ES-I3 (cell line): ENCODE results near the gene CACNA1B.

ENCODE experiments used
- H3K36me3 ChIP-seq: 2 replicates; pipeline ENCODE4 v1.6.1; 2013; ENCODE audit warnings: mild to moderate bottlenecking, low read length, control low read depth, moderate library complexity; ENCODE audit not compliant: insufficient read depth
- H3K4me1 ChIP-seq: 2 replicates; pipeline ENCODE4 v1.6.1; 2013; ENCODE audit warnings: mild to moderate bottlenecking, control low read depth, low read length; ENCODE audit not compliant: insufficient read depth
- H3K9ac ChIP-seq: 2 replicates; pipeline ENCODE4 v1.6.1; 2013; ENCODE audit warnings: low read depth, mild to moderate bottlenecking, low read length, moderate library complexity
- H3K9me3 ChIP-seq: 2 replicates; pipeline ENCODE4 v1.6.1; 2013; ENCODE audit warnings: mild to moderate bottlenecking, low read length, moderate library complexity; ENCODE audit not compliant: control insufficient read depth, insufficient read depth

CACNA1B gene

DNA sequence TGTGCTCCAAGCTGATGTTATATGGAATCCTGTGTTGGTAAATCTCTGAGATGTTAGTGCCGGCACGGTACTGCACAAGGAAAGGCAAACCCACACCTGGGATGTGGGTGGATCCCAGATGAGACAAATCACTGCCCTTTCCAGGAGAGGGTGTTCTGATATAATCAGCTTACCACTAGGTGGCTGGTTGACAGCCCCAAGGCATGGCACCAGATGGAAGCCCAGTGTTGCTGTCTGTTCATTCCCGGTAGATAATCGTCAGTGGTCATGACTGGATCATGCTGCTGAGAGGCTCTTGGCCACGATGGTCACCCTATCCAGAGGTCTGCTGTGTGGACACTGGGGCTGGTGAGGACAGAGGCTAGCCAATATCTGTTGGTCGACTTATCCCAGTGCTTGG lies 184.0 kb downstream of the CACNA1B start:
- Histone ChIP-seq H3K36me3 (no peaks in the 10 kb centered on the region), H3K9ac (no peak overlapping the region), H3K9me3 (no peaks in the 10 kb centered on the region), H3K4me1 (no peaks in the 10 kb centered on the region)

GRCh38 chr9:138062196-138062595 lies 184.6 kb downstream of the CACNA1B start:
- Histone ChIP-seq H3K9ac (no peak overlapping the region), H3K4me1 (no peaks in the 10 kb centered on the region), H3K9me3 (no peaks in the 10 kb centered on the region), H3K36me3 (no peaks in the 10 kb centered on the region)

GRCh38 chr9:138063033-138063432 lies 185.5 kb downstream of the CACNA1B start:
- H3K4me1 ChIP-seq, result no peaks in the 10 kb centered on the region
- H3K9ac ChIP-seq, result no peak overlapping the region
- H3K36me3 ChIP-seq, result no peaks in the 10 kb centered on the region
- no peaks in the 10 kb centered on the region for H3K9me3 ChIP-seq

GRCh38 chr9:138063785-138064184 lies 186.2 kb downstream of the CACNA1B start:
- no peaks in the 10 kb centered on the region for H3K4me1 ChIP-seq
- H3K9ac ChIP-seq, result no peak overlapping the region
- no peaks in the 10 kb centered on the region for H3K36me3 ChIP-seq
- H3K9me3 ChIP-seq, result no peaks in the 10 kb centered on the region

DNA sequence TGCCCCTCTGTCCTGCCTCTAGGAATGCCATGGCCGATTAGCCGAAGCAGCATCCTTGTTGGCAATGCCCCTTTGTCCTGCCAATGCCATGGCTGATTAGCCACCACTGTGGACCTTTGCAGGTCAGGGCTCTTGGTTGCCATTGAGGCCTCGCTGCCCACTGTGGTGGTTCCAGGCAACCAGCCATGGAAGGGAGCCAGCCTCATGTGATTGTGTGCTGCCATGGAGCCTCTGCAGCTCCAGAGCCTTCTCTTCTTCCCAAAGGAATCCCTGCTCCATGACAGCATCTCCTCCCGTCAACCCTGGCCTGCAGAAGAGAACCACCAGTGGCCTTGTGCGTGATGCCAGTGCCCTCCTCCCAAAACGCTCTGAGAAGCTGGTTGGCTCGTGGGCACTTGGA lies 187.0 kb downstream of the CACNA1B start:
- H3K9ac ChIP-seq, result no peak overlapping the region
- H3K36me3 ChIP-seq, result no peaks in the 10 kb centered on the region
- H3K9me3 ChIP-seq, result no peaks in the 10 kb centered on the region
- 0 out of 2 replicates have a peak, but pooled peaks cover 7% of the 10 kb centered on the region for H3K4me1 ChIP-seq

DNA sequence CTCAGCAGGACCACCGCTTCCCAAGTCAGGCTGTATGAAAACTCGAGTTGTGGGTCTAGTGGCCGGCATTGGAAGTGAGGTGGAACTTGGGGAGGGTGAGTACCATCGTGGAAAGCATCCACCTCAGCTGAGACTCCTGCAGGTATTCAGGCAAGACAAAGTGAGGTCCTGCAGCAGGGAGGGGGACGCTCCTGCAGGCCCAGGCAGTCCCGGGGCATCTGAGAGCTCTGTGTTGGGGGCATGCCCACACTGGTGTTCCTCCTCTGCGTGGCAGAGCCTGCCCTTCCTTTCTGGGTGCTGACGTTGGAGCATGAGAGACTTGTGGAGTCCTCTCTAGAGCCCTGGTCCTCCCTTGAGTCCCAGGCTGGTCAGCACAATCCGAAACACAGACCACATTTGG lies 187.7 kb downstream of the CACNA1B start:
- H3K36me3 ChIP-seq, result no peaks in the 10 kb centered on the region
- H3K4me1 ChIP-seq, result 0 out of 2 replicates have a peak, but pooled peaks cover 14% of the 10 kb centered on the region
- no peaks in the 10 kb centered on the region for H3K9me3 ChIP-seq

DNA sequence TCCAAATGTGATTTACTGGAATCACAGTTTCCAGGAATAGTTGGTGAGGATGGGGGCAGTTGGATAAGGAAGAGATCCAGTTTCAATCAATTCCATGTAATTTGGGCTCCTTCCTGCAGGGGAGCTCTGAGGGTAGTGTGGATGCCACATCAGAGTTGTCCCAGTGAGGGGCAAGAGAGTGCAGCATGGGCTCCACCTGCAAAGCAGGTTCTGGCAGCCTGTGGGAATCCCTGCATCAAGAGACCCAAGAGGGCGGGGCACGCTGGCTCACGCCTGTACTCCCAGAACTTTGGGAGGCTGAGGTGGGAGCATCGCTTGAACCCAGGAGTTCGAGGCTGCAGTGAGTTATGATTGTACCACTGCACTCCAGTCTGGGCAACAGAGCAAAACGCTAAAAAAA lies 188.5 kb downstream of the CACNA1B start:
- 0 out of 2 replicates have a peak, but pooled peaks cover 14% of the 10 kb centered on the region for H3K4me1 ChIP-seq
- H3K9me3 ChIP-seq, result no peaks in the 10 kb centered on the region
- no peaks in the 10 kb centered on the region for H3K36me3 ChIP-seq
- no peak overlapping the region for H3K9ac ChIP-seq

More for the DNA sequence above, 187.7 kb downstream of the CACNA1B start:
- no peak overlapping the region for H3K9ac ChIP-seq

DNA sequence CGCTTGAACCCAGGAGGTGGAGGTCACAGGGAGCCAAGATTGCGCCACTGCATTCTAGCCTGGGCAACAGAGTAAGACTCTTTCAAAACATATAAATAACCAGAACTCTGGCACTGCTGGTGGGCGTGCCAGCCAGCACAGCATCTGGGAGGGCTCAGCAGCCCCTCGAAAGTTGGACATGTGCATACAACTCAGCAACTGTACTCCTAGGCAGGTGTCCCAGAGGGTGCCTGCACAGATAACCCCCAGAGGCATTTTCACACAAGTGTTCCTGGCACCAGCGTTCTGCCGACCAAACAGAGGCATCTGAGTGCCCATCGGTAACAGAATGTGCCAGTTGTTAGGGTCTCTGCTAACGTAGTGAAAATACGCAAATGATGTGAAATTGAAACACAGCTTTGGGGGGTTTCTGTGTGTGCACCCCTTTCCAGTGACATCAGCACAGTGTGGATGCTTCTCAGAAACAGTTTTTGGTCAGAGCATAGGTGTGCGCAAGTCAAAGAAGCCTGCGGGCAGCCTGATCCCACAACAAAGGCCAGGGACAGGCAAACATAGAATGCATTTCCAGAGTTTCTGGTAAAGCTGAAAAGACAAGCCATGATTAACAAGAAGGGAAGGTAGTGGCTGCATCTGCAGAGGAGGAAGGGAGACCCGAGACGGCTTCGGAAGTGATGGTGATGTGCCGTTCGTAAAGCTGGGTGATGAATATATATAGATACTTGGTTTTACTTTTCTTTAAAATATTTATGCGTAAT lies 190.2 kb downstream of the CACNA1B start:
- H3K36me3 ChIP-seq, result no peaks in the 10 kb centered on the region
- no peak overlapping the region for H3K9ac ChIP-seq
- 0 out of 2 replicates have a peak, but pooled peaks cover 14% of the 10 kb centered on the region for H3K4me1 ChIP-seq
- H3K9me3 ChIP-seq, result no peaks in the 10 kb centered on the region

DNA sequence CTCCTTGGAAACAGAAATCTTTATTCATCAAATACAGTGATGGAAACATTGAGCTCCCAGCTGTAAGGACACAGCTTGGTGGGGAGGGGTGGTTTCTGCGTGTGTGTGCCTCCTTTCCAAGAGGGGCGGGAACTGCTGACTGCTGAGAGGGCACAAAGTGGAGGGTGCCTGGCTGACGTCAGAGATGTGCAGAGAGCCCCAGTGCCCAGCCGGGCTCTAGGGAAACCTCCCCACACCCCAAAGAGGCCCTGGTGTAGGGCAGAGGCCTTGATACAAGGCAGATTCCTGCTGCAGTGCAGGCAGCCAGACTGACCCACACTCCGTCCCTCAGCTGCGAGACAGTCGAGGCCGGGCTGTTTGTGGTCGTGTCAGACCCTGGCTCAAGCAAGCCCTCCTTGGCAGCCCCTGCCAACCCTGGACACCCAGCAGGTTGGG lies 191.0 kb downstream of the CACNA1B start:
- 0 out of 2 replicates have a peak, but pooled peaks cover 14% of the 10 kb centered on the region for H3K4me1 ChIP-seq
- no peaks in the 10 kb centered on the region for H3K36me3 ChIP-seq
- H3K9me3 ChIP-seq, result no peaks in the 10 kb centered on the region
- H3K9ac ChIP-seq, result no peak overlapping the region

DNA sequence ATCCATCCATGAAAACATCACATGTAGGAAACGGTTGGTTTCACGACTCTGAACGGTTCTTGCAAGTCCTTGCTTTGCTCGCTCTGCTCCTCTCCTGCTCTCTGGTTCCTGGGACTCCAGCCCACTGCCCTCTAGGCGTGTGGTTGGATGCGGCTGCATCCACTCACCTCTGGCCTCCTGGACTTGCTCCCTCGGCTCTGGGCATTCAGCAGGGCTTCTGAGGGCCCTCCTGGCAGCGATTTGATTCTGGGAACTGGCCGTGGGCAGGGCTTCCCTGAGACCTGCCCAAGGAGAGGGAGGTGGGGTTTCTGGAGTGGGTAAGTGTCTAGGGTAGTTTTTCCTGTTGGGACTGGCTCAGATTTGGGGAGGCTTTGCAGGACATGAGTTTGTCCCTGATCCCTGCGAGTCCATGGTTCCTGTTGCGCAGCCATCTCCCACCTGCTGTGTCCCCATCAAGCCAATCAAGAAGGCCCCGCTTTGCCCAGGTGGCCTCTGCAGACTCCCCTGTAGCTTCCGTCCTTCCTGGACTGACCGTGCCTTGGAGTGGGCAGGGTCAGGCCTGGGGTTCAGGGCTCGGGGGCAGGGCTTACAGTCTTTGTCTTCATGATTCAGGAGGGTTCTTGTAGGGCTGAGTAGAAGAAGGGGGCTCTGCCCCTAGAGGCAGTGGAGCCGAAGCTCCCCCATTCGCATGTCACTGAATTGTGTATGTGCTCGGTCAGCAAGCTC lies 192.3 kb downstream of the CACNA1B start:
- no peaks in the 10 kb centered on the region for H3K9me3 ChIP-seq
- 0 out of 2 replicates have a peak, but pooled peaks cover 14% of the 10 kb centered on the region for H3K4me1 ChIP-seq
- no peaks in the 10 kb centered on the region for H3K36me3 ChIP-seq
- no peak overlapping the region for H3K9ac ChIP-seq

DNA sequence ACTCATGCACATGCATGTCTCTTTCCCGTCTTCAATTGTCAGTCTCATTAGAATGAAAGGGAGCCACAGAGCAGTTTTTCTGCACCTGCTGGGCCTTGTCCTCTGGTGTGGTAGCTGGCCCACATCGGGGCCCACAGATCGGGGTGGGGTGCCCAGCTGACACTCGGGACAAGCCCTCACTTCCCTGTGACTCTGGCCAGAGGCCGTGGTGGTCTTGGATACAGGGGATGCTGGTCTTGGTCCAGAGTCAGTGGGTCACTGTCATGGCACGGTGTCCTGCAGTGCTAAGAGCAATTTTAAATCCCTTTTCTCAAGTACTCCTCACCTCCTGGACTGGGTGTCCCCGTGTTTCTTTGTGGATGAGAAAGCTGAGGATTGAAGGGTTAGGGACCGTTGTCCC lies 193.2 kb downstream of the CACNA1B start:
- Histone ChIP-seq H3K9ac (no peak overlapping the region), H3K36me3 (no peaks in the 10 kb centered on the region), H3K4me1 (0 out of 2 replicates have a peak, but pooled peaks cover 14% of the 10 kb centered on the region), H3K9me3 (no peaks in the 10 kb centered on the region)

- H3K36me3 ChIP-seq, result no peaks in the 10 kb centered on the region
- H3K9ac ChIP-seq, result no peak overlapping the region
- H3K4me1 ChIP-seq, result 0 out of 2 replicates have a peak, but pooled peaks cover 14% of the 10 kb centered on the region
- H3K9me3 ChIP-seq, result no peaks in the 10 kb centered on the region
These were observed 193.7 kb downstream of the CACNA1B start for GRCh38 chr9:138071292-138071691.

DNA sequence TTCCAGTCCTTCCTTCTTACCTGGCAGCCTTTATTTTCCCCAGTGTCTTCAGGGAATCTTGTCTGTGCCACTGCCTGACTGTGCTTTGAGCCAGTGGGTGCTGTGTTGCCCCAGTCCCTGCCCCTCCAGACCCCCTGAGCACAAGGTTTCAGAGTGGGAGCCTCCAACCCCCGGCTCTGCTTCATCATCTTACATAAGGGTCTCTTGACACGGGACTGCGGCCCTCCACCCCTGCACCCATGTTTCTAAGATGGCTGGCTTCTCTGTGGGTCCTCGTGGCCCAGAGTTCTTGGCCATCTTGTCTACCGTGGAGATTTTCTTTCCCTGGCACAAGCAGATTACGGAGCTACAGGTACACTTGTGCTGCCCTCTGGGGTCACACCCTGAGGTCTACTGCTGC lies 194.1 kb downstream of the CACNA1B start:
- Histone ChIP-seq H3K36me3 (no peaks in the 10 kb centered on the region), H3K4me1 (0 out of 2 replicates have a peak, but pooled peaks cover 14% of the 10 kb centered on the region), H3K9me3 (no peaks in the 10 kb centered on the region), H3K9ac (no peak overlapping the region)

DNA sequence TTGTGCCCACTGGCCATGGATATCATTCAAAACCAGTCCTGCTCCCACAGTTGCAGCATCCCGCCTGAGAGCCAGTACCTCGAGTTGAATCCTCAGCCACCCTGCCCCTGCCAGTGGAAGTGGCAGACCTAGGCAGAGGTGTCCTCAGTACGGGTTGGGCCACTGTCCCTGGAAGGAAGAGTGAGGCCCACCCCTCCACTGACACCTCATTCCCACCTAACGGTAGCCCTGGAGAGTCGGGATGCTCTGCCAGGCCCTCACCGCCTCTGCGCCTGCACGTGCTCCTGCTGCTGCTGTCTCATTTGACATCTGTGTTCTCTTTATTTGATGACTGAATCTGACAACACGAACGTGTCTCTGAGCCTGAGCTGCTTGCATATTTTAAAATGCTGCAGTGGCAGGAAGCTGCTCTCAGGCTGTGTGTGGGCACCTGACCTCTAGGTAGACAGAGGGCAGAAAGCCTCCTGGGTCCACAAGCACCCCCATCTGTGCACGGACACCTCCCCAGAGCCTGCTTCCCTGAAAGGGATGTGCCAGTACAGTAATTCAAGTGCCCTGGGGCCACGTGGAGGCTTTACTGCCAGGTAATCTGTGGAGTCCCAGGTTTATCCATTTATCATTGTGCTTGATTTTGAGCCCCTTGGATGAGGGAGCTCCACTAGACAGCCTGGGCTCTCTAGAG lies 194.7 kb downstream of the CACNA1B start:
- no peaks in the 10 kb centered on the region for H3K36me3 ChIP-seq
- no peak overlapping the region for H3K9ac ChIP-seq
- H3K9me3 ChIP-seq, result no peaks in the 10 kb centered on the region
- 0 out of 2 replicates have a peak, but pooled peaks cover 14% of the 10 kb centered on the region for H3K4me1 ChIP-seq
